GM21619 (cell line): ENCODE data around the gene UBE2R2.
"Not testable (repeated sequence)": the region's sequence is repeated elsewhere in the genome, so short reads cannot be mapped to it uniquely, and the experiment has no call there.

Experiments used
- ATAC-seq: cut with Tn5 transposase; IDR thresholded peaks from one replicate; pipeline ENCODE4 v1.9.1; 2021; ENCODE audit not compliant: unreplicated experiment

Gene UBE2R2, protein sequence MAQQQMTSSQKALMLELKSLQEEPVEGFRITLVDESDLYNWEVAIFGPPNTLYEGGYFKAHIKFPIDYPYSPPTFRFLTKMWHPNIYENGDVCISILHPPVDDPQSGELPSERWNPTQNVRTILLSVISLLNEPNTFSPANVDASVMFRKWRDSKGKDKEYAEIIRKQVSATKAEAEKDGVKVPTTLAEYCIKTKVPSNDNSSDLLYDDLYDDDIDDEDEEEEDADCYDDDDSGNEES

DNA sequence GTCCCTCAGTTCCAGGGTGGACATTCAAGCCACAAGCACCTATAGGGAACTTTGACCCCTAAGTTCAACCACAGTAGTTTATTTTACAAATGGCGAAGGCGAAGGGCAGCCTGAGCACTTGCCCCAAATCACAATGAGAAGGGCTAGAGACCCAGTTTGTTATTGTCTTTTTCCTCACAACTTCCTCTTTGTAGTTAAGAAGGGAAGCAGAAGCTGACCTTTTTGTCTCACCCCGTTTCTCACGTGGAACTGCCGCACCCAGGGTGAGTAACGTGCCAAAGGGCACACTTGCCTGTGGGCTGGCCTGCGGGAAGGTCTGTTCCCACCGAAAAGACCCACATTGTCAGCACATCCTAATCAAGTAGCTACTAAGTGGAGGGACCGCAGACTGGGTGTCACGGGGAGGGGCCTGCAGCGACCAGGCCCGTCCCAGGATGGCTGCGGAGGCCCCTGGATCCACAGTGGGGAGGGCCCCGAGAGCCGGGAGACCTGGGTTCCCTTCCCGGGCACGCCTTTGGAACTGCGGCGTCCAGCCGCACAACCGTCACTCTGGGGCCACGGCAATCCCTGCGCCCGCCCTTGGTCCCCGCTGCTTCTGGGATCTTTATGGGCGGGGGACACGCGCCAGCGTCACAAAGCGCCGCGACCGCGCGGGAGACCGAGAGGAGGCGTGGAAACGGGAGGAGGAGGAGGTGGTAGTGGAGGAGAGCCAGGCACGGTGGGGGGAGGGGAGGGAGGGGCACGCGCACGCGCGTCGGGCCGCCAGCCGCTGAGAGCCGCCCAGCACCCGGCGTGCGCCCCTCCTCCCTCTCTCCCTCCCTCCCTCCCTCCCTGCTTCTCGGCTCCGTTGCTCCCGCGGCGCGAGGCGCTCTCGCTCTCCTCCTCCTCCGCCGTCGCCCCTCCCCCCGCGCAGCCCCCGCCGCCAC lies at the start of gene UBE2R2:
Gene UBE2R2, plus strand, starts transcription at position 834 of the 926 bp plus-strand sequence. CDS start 598 bp downstream, outside the sequence.
- ATAC-seq, result peak; percentile 48

DNA sequence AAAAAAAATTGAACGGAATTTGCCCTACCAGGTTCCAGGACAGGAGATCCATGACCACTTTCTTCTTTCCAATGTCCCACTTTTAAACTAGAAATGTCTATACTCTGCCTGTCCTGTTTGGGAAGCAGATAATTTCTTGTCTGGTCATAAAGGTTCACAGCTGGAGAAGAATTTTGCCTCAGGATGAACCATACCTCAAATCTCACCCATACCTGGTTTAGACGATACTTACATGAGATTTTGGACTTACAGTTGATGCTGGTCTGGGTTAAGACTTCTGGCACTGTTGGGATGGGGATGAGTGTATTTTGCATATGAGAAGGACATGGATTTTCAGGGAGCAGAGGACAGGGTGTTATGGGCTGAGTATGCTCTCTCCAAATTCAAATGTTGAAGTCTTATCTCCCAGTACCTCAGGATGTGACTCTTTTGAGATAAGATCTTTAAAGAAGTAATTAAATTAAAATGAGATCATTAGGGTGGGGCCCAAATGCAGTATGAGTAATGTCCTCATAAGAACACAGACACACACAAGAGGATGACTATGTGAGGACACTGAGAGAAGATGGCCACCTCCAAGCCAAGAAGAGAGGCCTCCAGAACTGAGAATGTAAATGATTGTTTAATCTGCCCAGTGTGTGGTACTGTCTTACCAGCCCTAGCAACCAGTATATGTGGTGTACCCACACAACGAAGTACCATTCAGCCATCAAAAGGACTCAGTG lies 46.6 kb upstream of the UBE2R2 start:
- ATAC-seq, result not testable (repeated sequence)

DNA sequence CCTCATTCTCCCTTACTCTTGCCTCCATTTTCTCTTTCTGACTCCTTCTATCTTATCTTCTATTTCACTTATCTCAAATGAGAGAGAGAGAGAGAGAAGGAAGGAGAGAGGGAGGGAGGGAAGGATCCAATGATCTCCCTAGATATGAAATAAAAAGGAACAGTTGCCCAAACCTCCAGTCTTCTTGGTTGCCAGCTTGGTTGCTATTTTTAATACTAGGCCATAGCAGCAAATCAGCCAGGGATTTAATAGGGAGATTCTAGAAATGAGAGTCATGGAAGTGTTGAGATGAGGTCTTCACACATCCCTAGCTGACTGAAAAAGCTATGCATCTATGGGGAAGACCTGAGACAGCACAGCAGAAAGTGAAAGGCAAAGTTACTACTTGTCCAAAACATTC lies 43.8 kb upstream of the UBE2R2 start:
- not testable (repeated sequence) for ATAC-seq

DNA sequence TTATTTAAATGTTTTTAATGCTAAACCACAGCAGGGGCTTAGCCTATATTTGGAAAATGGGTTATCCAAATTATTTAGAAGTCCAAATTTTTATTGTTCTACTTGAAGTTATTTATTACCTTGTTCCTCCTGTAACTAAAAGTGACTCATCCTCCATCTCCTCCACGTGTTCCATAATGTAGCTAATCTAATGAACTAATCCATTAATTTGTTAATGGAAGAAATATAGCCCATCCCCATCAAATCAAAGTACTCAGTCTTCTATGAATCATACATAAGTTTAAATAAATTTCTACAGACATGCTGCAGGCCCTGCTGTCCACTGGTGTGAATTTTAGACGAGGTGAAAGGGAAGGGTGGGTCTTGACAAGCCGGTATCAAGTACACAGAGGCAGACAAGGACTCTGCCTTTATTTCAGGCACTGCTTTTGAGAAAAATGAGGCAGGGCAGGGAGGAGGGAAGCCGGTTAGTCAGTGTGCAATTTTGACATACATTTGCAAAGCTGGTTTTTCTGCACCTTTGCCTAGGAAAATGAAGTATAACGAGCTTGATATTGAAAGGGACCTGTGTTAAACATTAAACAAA lies 42.8 kb upstream of the UBE2R2 start:
- not testable (repeated sequence) for ATAC-seq

DNA sequence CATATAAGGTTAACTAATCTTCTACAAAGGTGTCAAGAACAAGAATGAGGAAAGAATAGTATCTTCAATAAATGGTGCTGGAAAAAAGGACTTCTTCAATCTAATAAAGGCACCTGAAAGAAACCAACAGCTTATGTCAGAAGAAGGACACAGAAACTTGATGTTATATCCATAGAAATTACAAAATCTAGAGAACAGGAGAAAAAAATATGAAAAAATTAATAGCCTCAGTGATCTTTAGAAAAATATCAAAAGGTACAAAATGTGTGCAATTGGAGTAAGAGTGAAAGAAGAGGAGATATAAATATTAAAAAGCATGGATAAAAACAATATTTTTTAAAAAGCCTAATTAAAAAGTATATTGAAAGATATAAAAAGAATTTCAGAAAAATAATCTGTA lies 40.4 kb upstream of the UBE2R2 start:
- ATAC-seq, result no peak

DNA sequence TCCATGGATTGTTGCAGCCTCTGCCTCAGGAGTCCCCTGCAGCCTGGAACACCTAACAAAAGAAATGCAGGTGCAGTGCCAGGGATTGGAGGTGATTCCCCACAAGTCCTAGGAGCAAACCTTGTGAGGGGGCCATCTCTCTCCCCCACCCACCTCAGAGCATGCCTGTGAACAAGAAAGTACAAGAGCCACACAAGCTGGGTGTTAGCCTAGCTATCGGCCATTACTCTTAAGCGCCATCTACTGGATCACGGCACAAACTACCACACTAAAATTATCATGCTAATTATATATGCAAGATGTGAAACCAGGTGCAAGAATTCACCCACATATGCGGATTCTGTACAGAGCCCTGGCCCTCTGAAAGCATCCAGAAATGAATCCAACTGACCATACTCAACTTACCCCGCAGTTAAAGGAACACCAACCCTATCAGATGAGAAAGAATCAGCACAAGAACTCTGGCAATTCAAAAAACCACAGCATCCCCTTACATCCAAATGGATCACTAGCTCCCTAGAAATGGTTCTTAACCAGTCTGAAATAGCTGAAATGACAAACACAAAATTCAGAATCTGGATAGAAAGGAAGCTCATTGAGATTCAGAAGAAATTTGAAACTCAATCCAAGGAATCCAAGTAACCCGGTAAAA lies 38.1 kb upstream of the UBE2R2 start:
- peak; percentile 88 for ATAC-seq

DNA sequence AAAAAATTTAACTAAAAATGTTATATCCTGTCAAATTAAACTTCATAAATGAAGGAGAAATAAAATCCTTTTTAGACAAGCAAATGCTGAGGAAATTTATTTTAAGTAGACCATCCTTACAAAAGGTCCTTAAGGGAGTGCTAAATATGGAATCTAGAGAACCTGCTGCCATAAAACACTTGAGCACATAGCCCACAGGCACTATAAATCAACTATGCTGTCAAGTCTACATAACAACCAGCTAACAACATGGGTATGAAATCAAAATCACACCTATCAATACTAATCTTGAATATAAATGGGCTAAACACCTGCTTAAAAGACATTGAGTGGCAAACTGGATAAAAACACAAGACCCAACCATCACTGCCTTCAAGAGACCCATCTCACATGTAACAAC lies 36.7 kb upstream of the UBE2R2 start:
- ATAC-seq, result no peak

DNA sequence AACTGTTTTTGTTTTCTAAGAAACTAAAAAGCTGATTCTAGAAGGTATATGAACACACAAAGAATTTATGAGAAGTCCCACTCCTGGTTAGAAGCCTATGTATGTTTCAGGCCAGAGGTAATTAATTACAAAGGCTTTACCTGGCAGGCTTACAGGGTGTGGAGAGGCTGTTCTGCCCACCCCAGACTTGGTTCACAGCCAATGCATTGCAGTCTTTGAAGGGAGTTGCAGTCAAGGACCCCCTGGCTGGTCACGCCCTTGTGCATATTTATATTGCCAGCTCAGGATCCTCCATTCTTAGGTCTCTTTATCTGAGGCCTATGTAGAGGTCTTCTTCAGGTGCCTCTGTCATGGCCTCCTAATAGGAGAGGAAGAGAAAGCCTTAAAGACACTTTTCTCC lies 35.2 kb upstream of the UBE2R2 start:
- ATAC-seq, result no peak

DNA sequence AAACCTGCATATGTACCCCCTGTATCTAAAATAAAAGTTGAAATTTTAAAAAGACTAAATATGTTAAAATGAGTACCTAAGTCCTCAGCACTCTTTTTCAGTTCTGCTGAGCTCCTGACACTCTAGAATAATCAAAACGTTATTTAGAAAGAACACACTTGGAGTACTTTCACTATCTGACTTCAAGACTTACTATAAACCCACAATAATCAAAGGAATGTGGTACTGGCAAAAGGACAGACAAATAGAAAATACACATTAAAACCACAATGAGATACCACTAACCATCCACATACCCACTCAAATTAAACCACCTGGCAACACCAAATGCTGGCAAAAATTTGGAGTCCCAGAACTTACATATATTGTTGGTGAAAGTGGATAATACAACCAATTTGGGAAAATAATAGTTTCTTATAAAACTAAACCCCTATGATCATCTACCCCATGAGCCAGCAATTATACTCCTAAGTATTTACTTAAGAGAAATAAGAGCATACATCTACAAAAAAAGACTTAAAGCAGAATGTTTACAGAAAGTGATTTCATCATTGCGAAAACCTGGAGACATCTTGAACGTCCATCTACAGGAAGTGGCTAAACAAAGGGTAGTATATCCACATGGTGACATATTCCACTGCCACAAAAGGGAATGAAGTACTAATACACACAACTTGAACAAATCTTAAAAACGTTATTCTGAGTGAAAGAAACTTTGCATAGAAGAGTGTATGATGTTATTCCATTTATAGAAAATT lies 34.4 kb upstream of the UBE2R2 start:
- no peak for ATAC-seq

DNA sequence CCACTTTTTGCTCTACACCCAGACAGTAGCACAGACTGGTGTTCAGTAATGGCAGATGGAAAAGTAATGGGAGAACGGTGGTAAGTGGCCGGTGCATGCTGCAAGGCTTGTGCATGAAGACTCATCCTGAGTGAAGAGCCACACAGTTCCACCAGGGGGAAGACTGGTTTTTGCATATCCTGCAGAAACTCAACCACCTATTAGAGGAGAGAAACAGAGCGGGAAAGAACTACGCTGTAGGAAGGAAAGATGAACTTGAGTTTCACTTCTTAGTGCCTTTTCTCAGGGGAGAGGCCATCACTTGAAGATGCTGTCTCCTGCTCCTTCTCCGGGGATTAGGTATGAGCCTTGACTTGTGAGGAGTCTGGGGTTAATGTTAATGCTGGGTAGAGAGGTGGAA lies 31.0 kb upstream of the UBE2R2 start:
- ATAC-seq, result no peak

DNA sequence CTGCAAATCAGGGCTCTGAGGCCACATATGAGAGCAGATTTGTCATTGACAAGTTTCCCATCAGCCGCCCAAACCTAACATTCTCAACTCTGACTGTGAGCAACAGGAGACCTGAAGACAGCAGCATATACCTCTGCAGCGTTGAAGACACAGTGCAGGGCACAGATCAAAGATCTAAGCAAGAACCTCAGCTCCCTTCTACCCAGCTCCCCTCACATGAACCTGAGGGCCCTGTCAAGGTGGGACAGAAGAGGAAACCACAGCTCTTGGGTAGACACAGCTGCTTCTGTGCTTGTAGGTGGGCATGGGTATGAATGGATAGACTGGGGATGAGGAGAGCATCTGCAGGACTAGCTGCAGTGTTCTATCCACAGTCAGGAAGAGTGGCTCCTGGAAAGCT lies 30.3 kb upstream of the UBE2R2 start:
- ATAC-seq, result no peak

DNA sequence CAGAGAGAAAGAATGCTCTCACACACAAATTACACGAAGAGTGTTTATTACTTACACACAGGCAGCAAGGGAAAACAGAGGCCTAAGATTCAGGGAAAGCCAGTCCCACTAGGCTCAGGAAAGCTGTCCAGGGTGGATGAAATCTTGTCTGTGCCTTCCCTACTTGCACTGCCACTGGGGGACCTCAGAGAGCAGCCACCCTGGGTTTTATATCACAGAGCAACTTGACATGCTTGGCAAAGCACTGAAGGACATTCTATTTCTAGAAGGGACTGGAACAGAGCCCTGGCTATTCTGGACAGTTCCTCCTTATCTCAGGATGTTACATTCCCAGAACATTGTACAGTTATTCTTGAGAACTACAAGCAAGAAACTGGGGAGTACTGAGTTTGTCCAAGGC lies 29.1 kb upstream of the UBE2R2 start:
- ATAC-seq, result no peak

DNA sequence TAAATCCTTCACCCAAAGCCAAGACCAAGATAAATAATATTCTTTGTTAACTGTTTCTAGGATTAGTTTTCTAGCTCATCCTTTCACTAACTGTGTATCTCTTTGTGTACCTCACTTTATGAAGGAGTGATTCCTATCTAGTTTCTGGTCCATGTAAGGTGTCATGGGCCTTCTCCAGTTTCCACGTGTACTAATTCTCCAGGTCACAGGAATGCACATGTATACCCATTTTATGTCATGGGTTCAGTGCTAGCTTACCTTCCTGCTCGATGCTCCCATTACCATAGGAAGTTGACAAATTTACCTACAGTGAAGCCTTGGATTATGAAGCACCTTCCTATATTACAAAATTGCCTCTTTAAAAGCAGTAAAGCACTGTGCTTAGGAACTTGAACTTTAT lies 27.5 kb upstream of the UBE2R2 start:
- not testable (repeated sequence) for ATAC-seq

DNA sequence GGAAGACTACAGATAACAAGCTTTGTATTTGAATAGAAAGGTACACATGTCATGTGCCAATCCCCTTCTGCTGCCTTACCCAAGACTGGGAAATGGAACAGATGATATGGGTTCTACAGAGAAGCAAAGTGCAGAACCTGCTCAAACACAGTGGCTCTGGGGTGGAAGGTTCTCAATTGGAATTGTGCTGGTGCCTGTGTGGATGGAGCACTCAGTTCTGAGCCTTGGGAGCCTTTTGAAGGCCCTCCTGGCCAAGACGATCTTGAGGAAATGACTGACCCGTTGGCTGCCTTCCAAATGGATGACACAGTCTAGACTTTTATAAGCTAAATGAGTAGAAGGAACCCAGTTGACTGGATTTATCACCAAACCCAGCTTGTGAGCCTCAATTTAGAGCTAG lies 25.8 kb upstream of the UBE2R2 start:
- ATAC-seq, result no peak

DNA sequence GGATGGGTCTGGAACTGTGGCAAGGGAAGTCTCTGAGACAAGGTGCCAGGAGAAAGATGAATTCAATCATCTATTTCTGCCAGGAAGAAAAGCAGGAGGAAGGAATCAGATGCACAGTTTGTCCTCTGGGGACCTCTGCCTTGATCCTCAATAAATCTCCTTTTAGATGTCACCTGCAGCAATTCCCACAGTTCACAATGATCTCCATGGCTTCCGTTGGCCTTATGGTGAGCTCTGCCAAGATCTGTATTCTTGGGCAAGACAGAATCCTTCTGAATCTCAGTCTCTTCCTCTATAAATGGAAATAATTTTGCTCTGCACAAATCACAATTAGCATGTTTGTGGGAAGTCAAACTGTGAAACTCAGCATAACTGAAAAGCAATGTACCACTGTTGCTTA lies 23.5 kb upstream of the UBE2R2 start:
- ATAC-seq, result not testable (repeated sequence)

DNA sequence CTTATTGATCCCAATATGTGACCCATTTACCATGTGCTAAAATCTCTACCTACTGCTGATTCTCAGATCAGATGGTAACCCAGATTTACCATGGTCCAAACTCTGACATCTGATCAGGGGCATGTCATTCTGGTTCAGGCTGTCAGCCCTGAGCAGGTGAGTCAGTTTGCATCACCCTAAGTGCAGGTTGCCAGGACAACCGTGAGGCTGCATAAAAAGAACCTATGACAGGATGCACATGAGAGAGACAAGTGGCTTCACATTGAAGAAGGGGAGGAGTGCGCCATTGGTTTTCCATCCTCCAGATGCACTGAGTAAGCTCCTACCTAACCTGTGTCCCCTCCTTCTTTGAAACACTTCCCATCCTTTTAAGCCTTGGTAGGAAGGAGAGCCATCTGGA lies 22.4 kb upstream of the UBE2R2 start:
- no peak for ATAC-seq

DNA sequence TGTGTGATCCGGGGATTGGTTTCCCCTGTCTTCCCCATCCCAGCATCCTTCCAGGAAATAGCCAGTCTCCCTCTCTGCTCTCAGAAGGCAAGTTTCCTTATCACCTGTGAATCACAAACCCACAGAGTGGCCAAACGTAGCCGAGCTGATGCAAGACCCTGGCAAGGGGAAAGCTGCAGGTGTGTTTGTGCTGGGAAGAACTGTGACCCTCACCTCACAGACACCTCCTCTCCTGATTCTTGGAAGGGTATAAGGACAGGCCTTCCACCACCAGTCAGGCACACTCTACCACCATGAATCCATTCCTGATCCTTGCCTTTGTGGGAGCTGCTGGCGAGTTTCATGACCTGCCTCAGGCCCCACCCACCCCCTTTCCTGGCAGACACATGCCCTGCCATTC lies 21.7 kb upstream of the UBE2R2 start, which contains the start of gene PRSS3:
Gene PRSS3, plus strand, starts transcription at position 281 of the 400 bp plus-strand sequence. Its CDS starts 13 bp downstream, at position 294.
- ATAC-seq, result no peak

DNA sequence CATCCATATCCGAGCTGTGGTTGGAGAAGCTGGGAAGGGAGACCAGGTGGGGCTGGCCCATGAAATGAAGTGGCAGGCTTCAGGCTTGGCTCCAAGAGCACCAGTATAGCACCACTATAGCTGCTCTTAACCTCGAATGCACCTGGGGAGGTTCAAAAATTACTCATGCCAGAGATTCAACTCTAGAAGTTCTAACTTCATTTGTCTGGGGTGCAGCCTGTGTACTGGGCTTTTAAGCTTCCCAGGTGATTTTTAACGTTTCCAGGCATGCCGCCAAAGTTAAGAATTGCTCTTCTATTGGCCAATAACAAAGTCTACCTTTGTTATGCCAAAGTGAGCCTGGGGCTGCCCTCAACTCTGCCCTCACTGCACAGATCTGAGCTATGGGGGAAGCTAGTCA lies 21.1 kb upstream of the UBE2R2 start:
- ATAC-seq, result no peak

DNA sequence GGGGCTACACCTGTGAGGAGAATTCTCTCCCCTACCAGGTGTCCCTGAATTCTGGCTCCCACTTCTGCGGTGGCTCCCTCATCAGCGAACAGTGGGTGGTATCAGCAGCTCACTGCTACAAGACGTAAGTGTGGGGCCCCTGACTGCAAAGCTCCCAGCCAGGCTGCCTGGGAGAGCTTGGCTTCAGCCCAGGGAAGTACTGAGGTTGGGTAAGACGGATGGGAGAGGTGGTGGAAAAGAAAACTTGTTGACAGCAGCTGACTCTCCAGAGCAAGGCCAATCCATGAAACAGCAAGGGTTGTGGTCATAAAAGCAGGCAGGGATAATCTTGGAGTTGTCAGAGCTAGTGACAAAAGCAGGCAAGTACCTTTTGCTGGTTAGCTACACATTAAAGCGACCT lies 20.3 kb upstream of the UBE2R2 start:
- ATAC-seq, result not testable (repeated sequence)

DNA sequence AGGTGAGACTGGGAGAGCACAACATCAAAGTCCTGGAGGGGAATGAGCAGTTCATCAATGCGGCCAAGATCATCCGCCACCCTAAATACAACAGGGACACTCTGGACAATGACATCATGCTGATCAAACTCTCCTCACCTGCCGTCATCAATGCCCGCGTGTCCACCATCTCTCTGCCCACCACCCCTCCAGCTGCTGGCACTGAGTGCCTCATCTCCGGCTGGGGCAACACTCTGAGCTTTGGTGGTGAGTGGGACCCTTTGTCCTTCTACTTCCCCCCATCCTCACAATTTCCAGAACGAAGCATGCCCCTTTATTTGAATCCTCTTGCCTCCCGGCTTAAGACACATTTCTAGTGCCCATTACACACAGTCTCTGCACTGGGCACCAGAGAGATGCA lies 19.1 kb upstream of the UBE2R2 start:
- no peak for ATAC-seq
